Heart left ventricle (tissue), 16 donors: Measurements from ENCODE around the gene ATP7A. TPM values are rescaled to one million over a fixed set of nuclear protein-coding genes. Genes with fewer than 3 reads are reported as not detected.

Experiments used
- ATAC-seq, 4 donors: fragments of 200-7000 bp; cut with Tn5 transposase; one replicate each; pipeline ENCODE4 v1.9.1; 2020 to 2022; ENCODE audit warnings: moderate library complexity in 4 of 4, mild to moderate bottlenecking in 3 of 4, moderate number of reproducible peaks in 1 of 4
- DNase-seq, 5 donors: peaks; one replicate each; pipeline ENCODE4 v3.0.0-alpha.2; 2020
- H3K27ac ChIP-seq, 12 donors: fragments of 200-600 bp; sonication (generic) in 4 of 12; one replicate each; pipeline versions ENCODE4 v1.5.0 to v1.8.0; 2016 to 2022; ENCODE audit warnings: mild to moderate bottlenecking in 2 of 12
- H3K27me3 ChIP-seq, 9 donors: fragments of 200-600 bp; sonication (generic) in 2 of 9; one replicate each; pipeline versions ENCODE4 v1.5.1 to v1.8.0; 2016 to 2022; ENCODE audit warnings: mild to moderate bottlenecking in 3 of 9
- H3K36me3 ChIP-seq, 9 donors: fragments of 200-600 bp; sonication (generic) in 2 of 9; one replicate each; pipeline versions ENCODE4 v1.5.0 to v1.8.0; 2018 to 2022; ENCODE audit warnings: mild to moderate bottlenecking in 2 of 9
- H3K4me1 ChIP-seq, 12 donors: fragments of 200-600 bp; sonication (generic) in 4 of 12; one replicate each; pipeline versions ENCODE4 v1.5.0 to v1.8.0; 2016 to 2022; ENCODE audit warnings: mild to moderate bottlenecking in 3 of 12
- H3K4me3 ChIP-seq, 12 donors: fragments of 200-600 bp; sonication (generic) in 4 of 12; one replicate each; pipeline versions ENCODE4 v1.5.0 to v1.8.0; 2017 to 2022; ENCODE audit warnings: mild to moderate bottlenecking in 9 of 12, moderate library complexity in 4 of 12
- H3K9me3 ChIP-seq, 12 donors: fragments of 200-600 bp; sonication (generic) in 4 of 12; one replicate each; pipeline versions ENCODE4 v1.5.0 to v1.8.0; 2016 to 2022; ENCODE audit warnings: mild to moderate bottlenecking in 1 of 12
- POLR2A ChIP-seq, 2 donors: fragments of 450-650 bp; IDR thresholded peaks; one replicate each; pipeline ENCODE4 v1.6.1; 2017; ENCODE audit warnings: antibody characterized with exemption in 2 of 2, mild to moderate bottlenecking in 2 of 2, moderate library complexity in 2 of 2
- WGBS, 4 donors: extraction: QIAGEN DNeasy Blood & Tissue Kit in 2 of 4; methylation state at CpG; one replicate each; pipeline versions ENCODE4 v1.1.5 to v1.1.7; 2013 to 2018; 5-methylcytosine and 5-hydroxymethylcytosine counted together
- intact Hi-C, 10 donors: fragments of 100-400 bp; cut with DNase I; formaldehyde crosslinking; loops; one replicate each; pipeline versions ENCODE4 v1.11.1 to v1.14.2; 2022
- polyA plus RNA-seq, 2 donors: library from polyadenylated mRNA; stranded (reverse); fragments of 200-250 nt; gene quantifications; one replicate each; pipeline ENCODE4 v1.2.3, GENCODE V29; 2013
- total RNA-seq, 9 donors: library from RNA; depleted of rRNA in 2 of 9; stranded (reverse); fragments of >200 nt in 2 of 9; fragmentation: NEBNext Ultra II Directional in 3 of 9; extraction: Animal tissue kit (Norgen Biotek cat#: 25700) in 3 of 9; gene quantifications; one replicate each; pipeline versions ENCODE4 v1.1.0 to v1.2.4, GENCODE V29; 2016 to 2023
- TF ChIP-seq, protein P1 (sequence below), 12 donors: fragments of 200-600 bp; sonication (generic) in 4 of 12; IDR thresholded peaks; one replicate each; pipeline versions ENCODE4 v1.5.0 to v1.8.0; 2018 to 2022; ENCODE audit warnings: antibody characterized with exemption in 12 of 12, mild to moderate bottlenecking in 5 of 12
- donor health status: ischemic (EF 13 %, LVEDD 7.1; RV severe dilation, severe dysfunction).
- donor health status: healthy with polysubstance abuse.
- donor health status: DM: no; HTN: yes; CAD: no.
- donor health status: DM: no; HTN: no; CAD: no.
- donor health status: ischemic (EF 25% LVEDD 6.9; RV normal size, moderate dysfunction).
- donor health status: ischemic (EF 25% LVEDD 5.7; RV mildly dilated, moderate dysfunction).
- donor health status: healthy.
- donor health status: DM: yes; HTN: yes; CAD: no.
- donor health status: ischemic (EF 35%, LVEDD 5.7; RV mildly dilated, moderate dysfunction).
- donor health status: nonischemic (EF 11% LVEDD 7.7; RV severe dilation, severe dysfunction).
- donor health status: DM: yes; HTN: yes; CAD: no.
- donor health status: PGD.
- donor health status: ischemic (EF 29% LVEDD 5.4; RV normal size, mild dysfunction).
- donor health status: nonischemic (EF 23%, LVEDD 6.1; RV moderate dilation, normal function).

Gene ATP7A
- total and polyA plus RNA-seq, 11 donors = 1.4 to 9.3 (median 5.5) TPM

GRCh38 chrX:77893713-77894112 lies 16.8 kb upstream of the ATP7A start:
- no peak for TF ChIP-seq POLR2A (IDR thresholded peaks at IDR 0.05)
- TF ChIP-seq, protein P1, sequence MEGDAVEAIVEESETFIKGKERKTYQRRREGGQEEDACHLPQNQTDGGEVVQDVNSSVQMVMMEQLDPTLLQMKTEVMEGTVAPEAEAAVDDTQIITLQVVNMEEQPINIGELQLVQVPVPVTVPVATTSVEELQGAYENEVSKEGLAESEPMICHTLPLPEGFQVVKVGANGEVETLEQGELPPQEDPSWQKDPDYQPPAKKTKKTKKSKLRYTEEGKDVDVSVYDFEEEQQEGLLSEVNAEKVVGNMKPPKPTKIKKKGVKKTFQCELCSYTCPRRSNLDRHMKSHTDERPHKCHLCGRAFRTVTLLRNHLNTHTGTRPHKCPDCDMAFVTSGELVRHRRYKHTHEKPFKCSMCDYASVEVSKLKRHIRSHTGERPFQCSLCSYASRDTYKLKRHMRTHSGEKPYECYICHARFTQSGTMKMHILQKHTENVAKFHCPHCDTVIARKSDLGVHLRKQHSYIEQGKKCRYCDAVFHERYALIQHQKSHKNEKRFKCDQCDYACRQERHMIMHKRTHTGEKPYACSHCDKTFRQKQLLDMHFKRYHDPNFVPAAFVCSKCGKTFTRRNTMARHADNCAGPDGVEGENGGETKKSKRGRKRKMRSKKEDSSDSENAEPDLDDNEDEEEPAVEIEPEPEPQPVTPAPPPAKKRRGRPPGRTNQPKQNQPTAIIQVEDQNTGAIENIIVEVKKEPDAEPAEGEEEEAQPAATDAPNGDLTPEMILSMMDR (IDR thresholded peaks at IDR 0.05) = no peak
- 60 to 69% (median 65%) methylated on average over 10 of the region's 10 CpGs for WGBS, 4 donors
- H3K9me3 ChIP-seq = no peaks in the 10 kb centered on the region
- no peak for DNase-seq
- peak overlapping the region in 2 of 12 donors; percentile 93 for H3K27ac ChIP-seq
- no peak for ATAC-seq
- peak overlapping the region in 9 of 12 donors; percentile 47 to 85 (median 71) for H3K4me3 ChIP-seq
- no peaks in the 10 kb centered on the region for H3K36me3 ChIP-seq
- intact Hi-C loops = loop anchor here in 6 of 10 donors (10.0 kb wide), 3 partner anchors 109 to 449 kb away; partner anchors contain the start of genes ATRX (in 4 of the 6), FGF16 (in 1 of the 6) and PGK1 (in 1 of the 6)
- peaks cover 0 to 16% (median 0%) of the 10 kb centered on the region in 12 donors for H3K4me1 ChIP-seq
- H3K27me3 ChIP-seq = no peaks in the 10 kb centered on the region

- peak; percentile 25 to 80 for TF ChIP-seq POLR2A (IDR thresholded peaks at IDR 0.05)
- TF ChIP-seq, protein P1 (IDR thresholded peaks at IDR 0.05) = no peak
- Histone ChIP-seq H3K27ac (peak within 1 kb of the TSS; percentile 82 to 94 (median 90)), H3K9me3 (no peaks in the 10 kb centered on the region), H3K27me3 (no peaks in the 10 kb centered on the region), H3K36me3 (no peaks in the 10 kb centered on the region), H3K4me3 (peak within 1 kb of the TSS; percentile 46 to 85 (median 70)), H3K4me1 (peaks cover 0 to 16% (median 0%) of the 10 kb centered on the region in 12 donors)
- intact Hi-C loops = loop anchor here in 6 of 10 donors (5.0 to 10.0 kb wide), 4 partner anchors 110 to 450 kb away; partner anchors contain the start of genes ATRX (in 4 of the 6), PGK1 (in 2 of the 6) and FGF16 (in 1 of the 6)
- ATAC-seq (peak; percentile 95 to 98 (median 96)), DNase-seq (peak; percentile 91 to 95 (median 92))
- 0 to 49% (median 22%) methylated on average over 49 of the region's 49 CpGs for WGBS, 4 donors
Observed at GRCh38 chrX:77894921-77895886, 15.3 kb upstream of the ATP7A start, which contains the start of gene MAGT1. TSS of gene MAGT1 (minus strand) at chrX:77895435. CDS start at chrX:77895410, 25 bp downstream.

- H3K36me3 ChIP-seq = peaks cover 0 to 29% (median 22%) of the 10 kb centered on the region in 9 donors
- H3K4me3 ChIP-seq = peak within 1 kb of the TSS; percentile 41 to 86 (median 64)
- 0 to 48% (median 22%) methylated on average over 28 of the region's 28 CpGs for WGBS, 4 donors
- peaks cover 0 to 23% (median 3%) of the 10 kb centered on the region in 12 donors for H3K4me1 ChIP-seq
- peak within 1 kb of the TSS; percentile 79 to 94 (median 88) for H3K27ac ChIP-seq
- no peaks in the 10 kb centered on the region for H3K9me3 ChIP-seq
- intact Hi-C loops = loop anchor here in 6 of 10 donors (5.0 to 10.0 kb wide), 4 partner anchors 114 to 454 kb away; partner anchors contain the start of genes ATRX (in 4 of the 6), PGK1 (in 2 of the 6) and FGF16 (in 1 of the 6)
- DNase-seq (peak in 4 of 5 donors; percentile 49 to 74 (median 62)), ATAC-seq (peak; percentile 73 to 81 (median 78))
- TF ChIP-seq, protein P1 (IDR thresholded peaks at IDR 0.05) = peak in 10 of 12 donors; percentile 5 to 64 (median 36)
- peak; percentile 56 to 75 for TF ChIP-seq POLR2A (IDR thresholded peaks at IDR 0.05)
- H3K27me3 ChIP-seq = no peaks in the 10 kb centered on the region
Observed at GRCh38 chrX:77899081-77899828, 11.2 kb upstream of the ATP7A start, which contains the start of gene COX7B. TSS of gene COX7B (plus strand) at chrX:77899468. CDS start at chrX:77899554, 86 bp downstream.
